Measurements from ENCODE around the gene DHCR24.

Gene DHCR24

DNA sequence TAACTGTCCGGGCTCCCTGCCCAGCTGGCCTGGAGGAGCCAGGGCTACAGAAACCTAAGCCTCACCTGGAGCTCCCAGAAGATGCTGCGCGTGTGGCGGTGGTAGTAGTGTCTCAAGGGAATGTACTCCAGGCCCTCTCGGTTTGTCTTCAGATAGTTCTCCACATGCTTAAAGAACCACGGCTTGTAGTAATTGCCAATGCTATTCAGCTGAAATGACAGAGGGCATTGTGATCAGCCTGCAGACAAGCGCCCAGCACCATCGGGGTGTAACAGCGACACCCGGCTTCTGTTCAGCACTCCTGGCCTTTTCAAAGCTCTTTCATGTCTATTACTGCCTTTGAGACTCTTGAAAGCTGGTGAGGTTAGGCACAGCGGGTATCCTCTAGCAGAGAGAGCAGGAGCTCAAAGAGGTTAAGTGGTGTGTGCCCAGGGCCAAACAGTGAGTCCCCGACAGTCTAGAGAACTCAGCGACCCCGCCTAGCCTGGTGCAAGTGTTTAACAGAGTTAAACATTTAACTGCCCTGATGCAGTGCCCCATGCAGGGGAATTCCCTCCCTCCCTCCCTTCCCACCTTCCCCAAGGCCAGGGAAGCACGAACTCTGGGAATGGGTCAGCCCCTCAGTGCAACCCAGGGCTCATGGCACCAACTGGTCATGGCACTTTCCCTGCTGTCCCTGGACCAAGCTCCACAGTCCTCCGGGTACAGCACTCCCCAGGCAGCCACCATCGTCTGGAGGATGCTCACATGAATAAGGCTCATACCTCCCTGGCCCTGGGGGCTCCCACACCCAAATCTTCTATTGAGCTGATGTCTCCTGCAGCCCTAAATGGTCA lies 21.5 kb downstream of the DHCR24 start:
- in situ Hi-C loops (cut with MboI; ENCODE audit: low sequenced_read_pairs): no loop called here

DNA sequence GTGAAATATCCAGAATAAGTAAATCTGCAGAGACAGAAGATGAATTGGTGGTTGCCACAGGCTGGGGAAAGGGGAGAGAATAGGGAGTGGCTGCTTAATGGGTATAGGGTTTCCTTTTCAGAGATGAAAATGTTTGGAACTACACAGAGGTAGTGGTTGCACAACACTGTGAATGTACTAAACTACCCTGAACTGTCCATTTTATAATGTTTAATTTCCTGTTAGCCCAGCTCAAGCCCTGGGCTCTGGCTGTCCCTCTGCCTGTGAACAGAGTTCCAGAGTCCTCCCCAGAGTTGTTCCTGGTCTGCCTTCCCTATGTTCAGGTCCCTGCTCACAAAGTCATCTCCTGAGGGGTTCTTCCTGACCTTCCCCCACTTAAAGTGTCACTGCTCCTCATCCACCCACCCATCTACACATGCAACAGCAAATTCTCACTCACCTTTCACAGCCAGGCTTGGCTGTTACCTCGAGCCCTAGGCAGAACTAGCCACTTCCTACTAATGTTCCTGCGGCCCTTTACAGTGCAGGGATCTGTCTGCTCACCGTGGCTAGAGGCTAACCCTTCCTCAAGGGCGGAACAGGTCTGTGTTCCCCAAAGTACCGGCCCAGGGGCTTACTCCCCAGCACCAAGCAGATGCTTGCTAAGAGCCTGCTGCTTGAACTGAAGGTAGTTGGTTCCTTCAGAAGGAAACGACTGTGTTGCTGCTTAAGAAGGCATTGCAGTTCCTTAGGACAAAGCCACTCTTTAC lies 22.4 kb downstream of the DHCR24 start:
- in situ Hi-C loops (cut with MboI; ENCODE audit: low sequenced_read_pairs): no loop called here

DNA sequence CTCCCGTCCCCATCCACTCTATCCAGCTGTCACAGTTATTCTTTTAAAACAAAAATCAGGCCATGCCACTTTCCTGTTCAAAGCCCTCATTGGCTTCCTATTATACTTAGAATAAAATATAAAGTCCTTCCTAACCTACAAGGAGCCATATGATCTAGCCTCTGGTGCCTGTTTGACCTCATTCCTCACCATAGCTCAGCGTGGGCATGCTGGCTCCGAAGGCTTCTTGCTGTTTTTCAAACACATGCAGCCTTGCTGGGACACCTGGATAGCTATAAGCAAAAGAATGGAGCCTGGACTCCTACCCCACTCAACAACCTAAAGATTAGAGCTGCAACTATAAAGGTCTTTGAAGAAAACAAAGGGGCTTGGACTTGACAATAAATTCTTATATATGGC lies 23.7 kb downstream of the DHCR24 start:
- in situ Hi-C loops (cut with MboI; ENCODE audit: low sequenced_read_pairs): no loop called here

DNA sequence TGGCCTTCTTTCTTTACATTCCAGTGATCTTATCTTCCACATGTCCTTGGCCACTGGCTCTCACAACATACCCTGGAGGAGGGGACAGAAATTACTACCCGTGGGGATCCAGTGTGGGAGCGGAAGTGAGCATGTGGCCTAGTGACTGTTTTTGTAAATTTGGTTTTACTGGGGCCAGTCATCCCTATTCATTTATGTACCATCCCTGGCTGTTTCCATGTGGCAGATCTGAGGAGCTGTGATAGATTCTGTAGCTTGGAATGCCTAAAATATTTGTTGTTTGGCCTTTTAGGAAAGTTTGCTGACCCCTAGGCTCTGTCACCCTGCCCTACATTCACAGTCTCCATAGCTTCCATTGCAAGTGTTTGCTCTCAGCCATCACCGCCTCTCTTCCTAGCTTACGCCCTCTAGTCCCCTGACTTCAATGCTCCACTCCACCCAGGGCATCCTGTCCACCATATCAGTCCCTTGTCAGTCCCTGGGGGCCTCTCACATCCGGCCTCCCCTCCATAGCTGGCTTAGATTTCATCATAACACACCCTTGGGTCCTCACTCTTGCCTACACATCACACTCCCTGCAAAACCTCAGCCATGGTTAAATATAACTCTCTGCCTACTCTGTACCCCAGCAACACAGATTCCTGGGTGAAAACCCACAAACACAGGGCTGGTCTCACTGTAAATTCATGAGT lies 25.8 kb downstream of the DHCR24 start:
- in situ Hi-C loops (cut with MboI; ENCODE audit: low sequenced_read_pairs): no loop called here

DNA sequence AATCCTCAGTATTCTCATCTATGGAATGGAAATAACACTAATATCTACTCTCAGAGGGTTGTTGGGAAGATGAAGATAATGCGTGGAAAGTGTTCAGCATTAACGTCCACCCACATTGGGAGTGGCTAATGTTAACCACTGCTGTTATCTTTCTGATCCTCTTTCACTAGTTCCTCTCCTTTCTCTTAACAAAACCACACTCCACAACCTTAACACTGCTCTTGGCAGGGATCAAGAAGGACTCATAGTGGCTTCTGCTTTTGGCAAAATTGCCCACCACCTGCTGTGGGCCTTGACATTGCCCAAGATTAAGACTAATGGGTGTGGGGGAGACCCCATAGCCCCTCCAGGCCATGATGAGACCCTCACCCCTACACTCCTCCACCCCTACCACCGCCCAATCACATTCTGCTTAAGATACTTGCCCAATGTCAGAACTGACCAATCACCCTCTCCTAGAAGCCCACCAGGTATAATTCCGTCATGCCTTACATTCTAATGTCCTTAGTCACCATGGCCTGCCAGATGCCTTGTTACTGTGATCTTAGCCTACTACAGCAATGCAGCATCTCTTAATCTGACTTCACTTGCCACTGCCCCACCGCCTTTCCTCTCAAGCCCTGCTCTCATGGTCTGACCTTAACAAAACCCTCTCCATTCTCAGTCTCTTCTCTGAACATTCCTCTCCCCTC lies 27.1 kb downstream of the DHCR24 start:
- in situ Hi-C loops (cut with MboI; ENCODE audit: low sequenced_read_pairs): no loop called here

DNA sequence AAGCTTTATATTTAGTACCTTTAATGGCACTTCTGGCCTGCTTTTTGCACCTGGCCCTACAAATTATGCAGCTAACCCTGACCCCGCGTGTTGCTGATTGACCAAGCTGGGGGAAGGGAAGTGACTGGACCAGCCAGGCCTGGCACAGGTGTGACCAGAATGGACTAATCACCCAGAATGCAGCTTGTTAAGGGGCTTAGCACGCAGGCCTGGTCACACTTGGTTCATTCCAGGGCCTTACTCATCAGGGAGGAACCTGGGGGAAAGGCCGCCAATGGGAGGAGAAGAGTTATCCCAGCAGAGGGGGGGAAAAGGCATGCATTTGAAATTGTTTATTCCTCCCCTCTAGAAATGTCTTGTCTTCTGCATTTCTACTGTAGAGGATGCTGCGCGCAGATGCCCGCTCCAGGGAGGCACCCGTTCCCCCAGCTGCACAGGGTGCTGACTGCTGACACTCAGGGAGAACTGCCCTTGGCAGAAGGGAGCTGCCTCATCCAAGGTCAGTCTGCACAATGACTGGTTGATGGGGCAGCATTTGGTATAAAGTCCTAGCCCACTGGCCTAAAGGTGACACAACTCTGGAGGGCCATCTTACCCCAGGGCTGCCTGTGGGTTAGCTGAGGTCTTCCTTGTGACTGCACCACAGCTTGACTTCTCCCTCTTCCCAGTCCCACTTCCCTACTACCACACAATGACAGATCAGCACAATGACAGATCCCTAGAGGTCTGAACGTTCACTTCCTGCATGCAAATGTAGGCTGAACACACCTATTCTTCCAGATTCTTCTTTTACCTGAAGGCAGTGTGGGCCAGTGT lies 29.0 kb downstream of the DHCR24 start:
- in situ Hi-C loops (cut with MboI; ENCODE audit: low sequenced_read_pairs): no loop called here

DNA sequence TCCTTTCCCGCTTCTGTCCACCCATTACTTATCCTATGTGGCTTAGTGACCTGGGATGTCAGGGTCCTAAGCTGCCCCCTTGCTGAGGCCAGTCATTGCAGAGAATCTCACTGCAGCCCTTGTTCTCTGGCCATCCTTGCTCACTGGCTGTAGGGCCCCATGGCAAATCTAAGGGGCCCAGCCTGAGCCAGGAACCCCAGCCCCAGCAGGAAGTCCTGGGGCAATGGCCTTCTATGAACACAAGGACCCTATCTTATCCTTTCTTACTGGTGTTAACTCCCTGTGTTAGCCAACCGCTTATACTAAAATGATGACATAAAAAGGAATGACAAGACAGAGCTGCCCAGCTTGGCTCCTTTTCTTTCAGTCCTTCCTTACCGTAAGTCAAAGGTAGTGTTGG lies 29.9 kb downstream of the DHCR24 start:
- in situ Hi-C loops (cut with MboI; ENCODE audit: low sequenced_read_pairs): no loop called here

DNA sequence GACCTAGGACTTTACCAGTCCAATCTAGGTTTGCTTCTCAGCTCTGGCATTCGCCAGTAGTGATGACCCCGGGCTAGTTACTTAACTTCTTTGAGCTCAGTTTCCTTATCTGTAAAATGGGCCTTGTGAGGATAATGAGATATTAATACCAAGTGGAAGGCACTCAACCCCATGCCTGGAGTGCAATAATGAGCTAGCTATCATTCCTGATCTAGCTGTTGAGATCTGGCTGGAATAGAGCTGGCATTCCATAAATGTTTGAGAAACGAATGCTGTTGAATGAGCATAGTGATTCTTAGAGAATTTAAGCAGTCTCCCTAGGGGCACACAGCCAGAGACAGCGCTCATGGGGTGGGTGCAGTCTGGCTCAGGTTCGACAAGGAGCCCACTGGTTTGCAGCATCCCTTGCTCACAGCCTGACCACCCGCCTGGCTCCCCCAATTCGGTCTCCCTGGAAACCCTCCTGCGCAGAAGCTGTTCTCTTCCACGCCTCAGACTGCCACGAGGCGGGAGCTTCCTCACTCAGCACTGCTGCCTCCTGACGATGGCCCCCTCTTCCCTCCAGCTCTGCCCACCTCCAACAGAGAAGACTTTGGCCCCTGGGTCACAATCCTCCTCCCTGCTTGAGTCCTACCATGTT lies 32.5 kb downstream of the DHCR24 start:
- in situ Hi-C loops (cut with MboI; ENCODE audit: low sequenced_read_pairs): no loop called here

DNA sequence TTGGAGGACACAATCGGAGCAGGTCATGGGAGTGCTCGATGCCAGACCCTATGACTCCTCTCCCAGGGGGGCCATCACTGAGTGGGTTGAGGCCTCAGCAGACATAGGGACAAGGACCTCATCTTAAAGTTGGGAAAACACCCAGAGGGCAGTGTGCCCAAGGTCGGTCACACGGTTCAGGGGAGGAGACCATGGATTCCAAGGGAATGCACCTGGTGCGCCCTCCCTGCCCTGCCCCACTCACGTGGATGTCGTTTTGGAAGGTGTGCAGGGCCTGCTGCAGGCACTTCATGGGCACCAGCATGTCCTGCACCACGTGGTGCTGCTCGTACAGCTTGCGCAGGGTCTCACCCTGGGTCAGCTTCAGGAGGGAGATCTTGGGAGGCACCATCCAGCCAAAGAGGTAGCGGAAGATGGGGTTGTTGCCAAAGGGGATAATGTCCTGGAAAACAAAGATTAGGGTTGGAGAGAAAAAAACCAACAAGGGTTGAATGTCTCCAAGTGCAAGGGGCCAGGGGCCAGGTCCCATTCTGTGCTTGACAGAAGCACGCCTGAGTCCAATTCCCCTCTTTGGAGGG lies 33.1 kb downstream of the DHCR24 start:
- in situ Hi-C loops (cut with MboI; ENCODE audit: low sequenced_read_pairs): no loop called here

DNA sequence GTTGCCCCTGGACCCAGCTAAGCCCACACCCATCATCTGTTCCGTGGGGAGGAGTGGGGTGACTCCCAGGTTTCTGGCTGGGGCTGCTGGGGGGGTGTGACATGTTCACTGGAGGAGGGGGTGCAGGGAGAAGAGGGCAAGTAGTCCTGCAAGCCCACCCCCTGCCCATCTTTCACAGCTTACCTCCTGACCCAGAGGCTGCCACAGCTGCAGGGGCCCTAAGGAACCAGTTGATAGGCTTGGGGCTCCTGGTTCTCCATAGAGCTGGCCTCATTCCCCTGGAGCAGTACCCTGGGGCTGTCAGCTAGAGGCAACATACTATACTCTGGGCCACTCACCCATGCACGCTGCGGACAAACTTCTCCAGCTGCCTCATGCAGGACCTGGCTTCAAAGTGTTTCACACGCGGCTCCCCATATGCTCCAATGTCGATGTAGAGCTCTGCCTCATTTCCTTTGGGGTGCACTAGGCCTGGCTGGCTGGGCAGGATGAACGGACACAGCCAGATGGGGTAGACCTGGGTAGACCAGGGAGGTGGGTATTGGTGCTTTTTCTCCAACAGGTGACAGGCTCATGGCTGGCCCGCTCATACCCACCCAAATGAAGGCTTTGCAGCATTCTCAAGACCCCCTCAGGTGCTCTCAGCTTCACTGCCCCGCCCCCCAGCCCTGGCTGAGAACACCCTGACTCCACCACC lies 33.8 kb downstream of the DHCR24 start:
- in situ Hi-C loops (cut with MboI; ENCODE audit: low sequenced_read_pairs): no loop called here

DNA sequence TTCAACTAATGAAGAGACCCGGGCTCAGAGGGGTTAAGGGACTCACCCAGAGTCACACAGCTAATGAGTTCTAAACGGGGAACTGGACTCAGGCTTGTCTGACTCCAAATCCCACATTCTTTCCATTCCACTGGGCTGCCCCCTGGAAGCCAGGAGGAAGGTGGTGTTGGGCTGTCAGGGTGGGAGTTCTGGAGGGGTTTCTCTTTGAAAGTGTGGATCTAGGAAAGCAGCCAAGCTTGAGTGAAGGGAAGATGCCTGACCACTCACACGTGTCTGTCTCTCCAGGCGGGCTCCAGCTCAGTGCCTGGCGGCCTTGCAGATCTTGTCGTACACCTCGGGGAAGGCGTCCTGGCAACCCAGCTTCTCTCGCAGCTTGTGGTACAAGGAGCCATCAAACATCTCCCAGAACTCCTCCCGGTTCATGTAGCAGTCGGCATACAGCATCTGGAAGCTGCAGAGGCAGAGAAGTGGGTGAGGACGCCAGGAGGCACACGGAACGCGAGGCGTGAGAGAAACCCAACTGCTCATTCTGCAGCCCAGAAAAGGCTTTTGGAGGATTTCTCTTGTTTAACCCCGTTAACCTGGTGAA lies 35.0 kb downstream of the DHCR24 start:
- in situ Hi-C loops (cut with MboI; ENCODE audit: low sequenced_read_pairs): no loop called here

DNA sequence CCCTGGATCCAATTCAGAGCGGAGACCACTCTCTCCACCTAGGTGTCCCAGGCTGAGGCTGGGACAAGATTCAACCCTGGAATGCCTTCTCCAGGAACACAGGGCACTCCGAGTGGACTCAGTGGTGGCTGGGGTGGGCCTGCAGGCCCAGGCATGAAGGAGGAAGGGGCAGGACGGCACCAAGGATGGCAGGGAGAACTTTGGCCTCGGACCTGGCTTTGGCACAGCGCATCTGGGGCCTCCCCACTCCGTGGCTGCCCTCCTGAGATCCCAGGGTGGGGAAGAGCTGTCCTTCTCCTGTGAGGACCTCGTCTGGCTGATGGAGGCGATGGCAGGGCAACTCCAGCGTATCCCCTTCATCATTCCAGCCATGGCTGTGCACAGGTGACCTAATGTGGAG lies 35.6 kb downstream of the DHCR24 start:
- in situ Hi-C loops (cut with MboI; ENCODE audit: low sequenced_read_pairs): no loop called here

DNA sequence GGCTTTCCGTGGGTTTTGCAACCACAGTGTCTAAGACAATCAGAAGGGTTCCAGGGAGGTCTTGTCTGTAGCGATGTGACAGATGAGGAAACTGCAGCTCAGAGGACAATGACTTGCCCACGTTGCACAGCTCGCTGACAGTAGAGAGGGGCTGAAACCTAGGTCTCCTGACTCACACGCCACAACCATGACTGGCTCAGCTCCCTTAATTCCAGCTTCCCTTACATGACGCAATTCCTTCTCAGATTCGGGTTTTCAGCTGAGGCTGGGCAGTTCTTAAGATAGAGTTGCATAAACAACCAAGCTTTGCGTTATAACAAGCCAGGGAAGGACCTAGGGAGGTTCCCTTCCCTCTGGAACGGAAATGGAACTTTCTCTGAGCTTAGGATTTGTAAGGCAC lies 36.3 kb downstream of the DHCR24 start:
- in situ Hi-C loops (cut with MboI; ENCODE audit: low sequenced_read_pairs): no loop called here

DNA sequence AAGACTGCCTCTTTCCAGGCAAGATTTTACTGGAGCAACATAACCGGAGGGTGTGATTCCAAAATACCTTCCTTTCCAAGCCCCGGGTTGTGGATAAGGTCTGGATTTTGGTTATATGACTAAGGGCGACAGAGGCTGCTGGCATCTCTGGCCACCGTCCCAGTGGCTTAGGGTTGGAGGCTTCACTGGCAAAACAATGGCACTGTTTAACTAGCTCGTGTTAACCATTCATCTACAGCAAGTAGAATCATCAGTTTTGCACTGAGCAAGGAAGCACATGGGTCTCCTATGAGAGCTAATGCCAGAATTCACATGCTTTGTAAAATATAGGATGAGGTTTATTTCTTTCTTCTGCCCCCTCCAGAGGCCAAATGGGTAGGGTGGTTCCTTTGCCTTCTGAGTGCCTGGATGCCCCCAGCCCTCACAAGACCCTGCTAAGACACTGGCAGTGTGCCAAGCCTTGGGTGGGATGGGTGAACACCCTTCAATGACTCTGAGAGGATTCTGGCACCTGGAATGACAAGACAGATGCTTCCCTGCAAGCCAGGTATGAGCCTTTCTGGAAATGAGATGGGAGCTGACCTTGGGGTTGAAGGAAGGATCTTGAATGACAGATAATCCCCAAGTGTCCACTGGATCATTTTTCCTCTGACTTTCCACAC lies 36.8 kb downstream of the DHCR24 start:
- in situ Hi-C loops (cut with MboI; ENCODE audit: low sequenced_read_pairs): no loop called here

DNA sequence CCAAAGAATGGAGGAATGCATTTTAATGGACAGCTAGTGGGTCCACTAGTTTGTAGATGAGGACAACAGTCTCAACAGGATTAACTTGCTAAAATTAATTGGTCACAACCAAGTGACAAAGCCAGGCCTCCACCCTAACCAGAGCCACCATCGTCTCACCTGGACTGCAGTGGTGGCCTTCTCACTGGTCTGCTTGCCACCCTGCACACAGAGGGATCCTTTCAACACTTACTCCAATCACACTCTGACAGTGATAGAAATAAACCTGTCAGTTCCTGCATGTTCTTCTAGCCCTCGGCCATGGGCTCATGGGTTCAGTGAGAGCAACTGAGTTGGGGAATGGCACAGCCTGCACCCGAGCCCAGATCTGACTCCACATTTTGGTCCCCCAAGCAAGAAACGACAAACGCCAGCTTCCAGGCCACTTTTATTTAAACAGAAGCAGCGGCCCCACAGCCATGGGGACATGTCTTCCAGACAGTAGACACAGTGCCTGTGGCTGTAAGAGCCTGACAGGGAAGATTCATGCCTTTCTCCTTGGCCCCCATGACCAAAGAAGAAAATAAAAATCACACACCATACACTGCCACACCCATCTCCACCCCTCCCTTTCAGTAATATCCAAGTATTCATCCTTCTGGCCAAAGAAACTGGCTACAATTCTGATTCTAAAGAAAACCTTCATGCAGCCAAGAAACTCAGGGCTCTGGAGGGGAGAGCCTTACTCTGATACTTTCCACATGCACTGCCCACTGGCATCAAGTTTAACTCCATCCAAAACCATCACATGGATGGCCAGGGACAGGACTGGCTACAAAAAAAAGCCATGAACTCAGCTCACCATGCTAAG lies 37.6 kb downstream of the DHCR24 start:
- in situ Hi-C loops (cut with MboI; ENCODE audit: low sequenced_read_pairs): no loop called here

DNA sequence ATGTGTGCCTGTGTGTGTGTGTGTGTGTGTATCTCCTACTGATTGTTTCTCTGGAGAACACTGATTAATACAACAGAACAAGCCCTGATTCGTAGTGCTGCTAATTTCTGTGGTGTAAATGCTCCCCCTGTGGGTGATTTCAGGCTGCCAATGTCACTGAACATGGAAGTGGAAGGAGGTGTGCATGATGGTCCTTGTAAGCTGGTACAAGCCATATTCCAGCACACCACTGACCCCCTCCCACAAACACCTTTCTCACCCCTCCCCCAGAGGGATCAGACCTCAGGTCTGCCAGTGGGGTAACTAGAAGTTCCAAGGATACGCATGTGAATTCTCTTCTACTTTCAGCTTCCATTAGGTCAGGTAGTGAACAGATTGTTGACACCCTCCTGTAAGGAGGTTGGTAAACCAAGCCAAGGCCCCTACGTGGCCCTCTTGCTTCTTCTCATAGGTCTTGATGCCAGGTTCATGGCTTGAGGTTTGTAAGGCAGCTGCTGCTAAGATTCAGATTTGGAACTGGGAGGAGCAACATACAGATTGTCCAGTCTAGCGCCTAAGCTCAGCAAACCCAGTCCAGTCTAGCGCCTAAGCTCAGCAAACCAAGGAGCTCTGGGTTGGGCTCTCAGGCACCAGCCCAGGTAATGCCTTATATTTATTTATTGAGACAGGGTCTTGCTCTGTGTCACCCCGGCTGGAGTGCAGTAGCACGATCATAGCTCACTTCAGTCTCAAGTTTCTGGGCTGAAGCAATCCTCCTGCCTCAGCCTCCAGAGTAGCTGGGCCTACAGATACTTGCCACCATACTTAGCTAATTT lies 38.7 kb downstream of the DHCR24 start:
- in situ Hi-C loops (cut with MboI; ENCODE audit: low sequenced_read_pairs): no loop called here
